GM23338 (cell line): ENCODE measurements around the gene EYA2. TPM values are rescaled to one million over a fixed set of nuclear protein-coding genes. Genes with fewer than 3 reads are reported as not detected.

Source experiments
- ATAC-seq: fragments of 200-7000 bp; cut with Tn5 transposase; 3 replicates; pipeline ENCODE4 v1.9.1; 2020
- DNase-seq: peaks from one replicate; pipeline ENCODE4 v3.0.0-alpha.2; 2015; ENCODE audit warnings: low spot score
- H2AFZ ChIP-seq: fragments of 200-600 bp; sonication (generic); 2 replicates; pipeline ENCODE4 v1.8.0; 2016; ENCODE audit warnings: antibody characterized with exemption, mild to moderate bottlenecking, moderate library complexity
- H3F3A ChIP-seq: fragments of 200-600 bp; sonication (generic); replicated peaks from 2 replicates; pipeline ENCODE4 v1.8.0; 2017; ENCODE audit warnings: antibody characterized with exemption, mixed run types, low read depth
- H3K27ac ChIP-seq: fragments of 200-600 bp; sonication (generic); 2 replicates; pipeline ENCODE4 v1.6.1; 2016; ENCODE audit warnings: low read depth
- H3K27me3 ChIP-seq: fragments of 200-600 bp; sonication (generic); 2 replicates; pipeline ENCODE4 v1.8.0; 2016; ENCODE audit warnings: mild to moderate bottlenecking, mixed run types, moderate library complexity; ENCODE audit not compliant: insufficient read depth
- H3K36me3 ChIP-seq: fragments of 200-600 bp; sonication (generic); 2 replicates; pipeline ENCODE4 v1.8.0; 2016; ENCODE audit warnings: mild to moderate bottlenecking; ENCODE audit not compliant: insufficient read depth
- H3K4me1 ChIP-seq: fragments of 200-600 bp; sonication (generic); 2 replicates; pipeline ENCODE4 v1.8.0; 2016; ENCODE audit warnings: mild to moderate bottlenecking, moderate library complexity; ENCODE audit not compliant: insufficient read depth
- H3K4me2 ChIP-seq: fragments of 200-600 bp; sonication (generic); 2 replicates; pipeline ENCODE4 v1.7.1; 2017; ENCODE audit warnings: mixed run types
- H3K4me3 ChIP-seq: fragments of 200-600 bp; sonication (generic); 2 replicates; pipeline ENCODE4 v1.6.1; 2016; ENCODE audit warnings: mixed run types
- H3K79me2 ChIP-seq: fragments of 200-600 bp; sonication (generic); replicated peaks from 2 replicates; pipeline ENCODE4 v1.8.0; 2017; ENCODE audit warnings: mild to moderate bottlenecking; ENCODE audit not compliant: insufficient read depth
- H3K9me2 ChIP-seq: fragments of 200-600 bp; sonication (generic); 2 replicates; pipeline ENCODE4 v1.8.0; 2017; ENCODE audit not compliant: insufficient read depth
- H4K20me1 ChIP-seq: fragments of 200-600 bp; sonication (generic); replicated peaks from 2 replicates; pipeline ENCODE4 v1.8.0; 2017; ENCODE audit warnings: mild to moderate bottlenecking; ENCODE audit not compliant: insufficient read depth
- H3K27ac Mint-ChIP-seq: 2 replicates; pipeline ENCODE4 v1.8.0; 2020; ENCODE audit warnings: inconsistent platforms, mild to moderate bottlenecking, moderate library complexity, mixed read lengths
- H3K27me3 Mint-ChIP-seq: 3 replicates; pipeline ENCODE4 v1.8.0; 2022; ENCODE audit warnings: low read depth, mild to moderate bottlenecking, moderate library complexity, mixed read lengths, inconsistent platforms; ENCODE audit not compliant: insufficient read depth, poor library complexity
- H3K36me3 Mint-ChIP-seq: 3 replicates; pipeline ENCODE4 v1.8.0; 2021; ENCODE audit warnings: low read depth, mild to moderate bottlenecking, inconsistent platforms, moderate library complexity, mixed read lengths
- H3K4me1 Mint-ChIP-seq: 3 replicates; pipeline ENCODE4 v1.8.0; 2020; ENCODE audit warnings: mild to moderate bottlenecking, inconsistent platforms, mixed read lengths
- H3K4me3 Mint-ChIP-seq: 3 replicates; pipeline ENCODE4 v1.8.0; 2021; ENCODE audit warnings: moderate library complexity, mild to moderate bottlenecking, inconsistent platforms, mixed read lengths
- H3K9me3 Mint-ChIP-seq: 3 replicates; pipeline ENCODE4 v1.8.0; 2020; ENCODE audit warnings: moderate library complexity, mild to moderate bottlenecking, inconsistent platforms, mixed read lengths
- CREB1 ChIP-seq: fragments of 250-450 bp; sonication (Bioruptor Pico); IDR thresholded peaks from 2 replicates; pipeline ENCODE4 v1.5.0; 2020; ENCODE audit warnings: low read depth, mild to moderate bottlenecking, moderate library complexity
- CTCF ChIP-seq, 2 experiments: fragments of 200-600 bp in 1 of 2; sonication (generic) in 1 of 2; conservative IDR thresholded peaks; 2 replicates each; pipeline versions ENCODE4 v1.5.1 to v1.6.1; 2016 to 2017; ENCODE audit warnings: antibody characterized with exemption in 2 of 2, low read depth in 2 of 2, mild to moderate bottlenecking in 2 of 2, moderate library complexity in 1 of 2
- EZH2 ChIP-seq: fragments of 200-600 bp; sonication (generic); IDR thresholded peaks from one replicate; pipeline ENCODE4 v1.8.0; 2017; ENCODE audit warnings: antibody characterized with exemption, mild to moderate bottlenecking, low read depth; ENCODE audit not compliant: unreplicated experiment
- EZH2phosphoT487 ChIP-seq: fragments of 200-600 bp; sonication (generic); IDR thresholded peaks from one replicate; pipeline ENCODE4 v1.8.1; 2018; ENCODE audit warnings: antibody characterized with exemption; ENCODE audit not compliant: unreplicated experiment
- JUNB ChIP-seq: IDR thresholded peaks from one replicate; pipeline ENCODE4 v1.6.1; 2016; ENCODE audit warnings: antibody characterized with exemption; ENCODE audit not compliant: unreplicated experiment
- NANOG ChIP-seq: IDR thresholded peaks from 2 replicates; pipeline ENCODE4 v1.6.1; 2016; ENCODE audit warnings: antibody characterized with exemption, borderline replicate concordance
- POLR2AphosphoS5 ChIP-seq: IDR thresholded peaks from 2 replicates; pipeline ENCODE4 v1.6.1; 2016; ENCODE audit warnings: antibody characterized with exemption, low read depth
- REST ChIP-seq: IDR thresholded peaks from one replicate; pipeline ENCODE4 v1.6.1; 2018; ENCODE audit warnings: antibody characterized with exemption; ENCODE audit not compliant: unreplicated experiment
- STAT1 ChIP-seq: IDR thresholded peaks from one replicate; pipeline ENCODE4 v1.6.1; 2016; ENCODE audit warnings: antibody characterized with exemption; ENCODE audit not compliant: unreplicated experiment
- ZNF331 ChIP-seq: fragments of 250-450 bp; sonication (Bioruptor Pico); IDR thresholded peaks from 2 replicates; pipeline ENCODE4 v1.5.0; 2020; ENCODE audit warnings: low read depth, mild to moderate bottlenecking, moderate library complexity
- polyA plus RNA-seq: library from polyadenylated mRNA; unstranded; fragments of >200 nt; fragmentation: Nextera tagmentation; extraction: Ambion mirVana; gene quantifications from 2 replicates; pipeline ENCODE4 v1.2.1, GENCODE V29; 2016
- total RNA-seq: library from RNA; depleted of rRNA; stranded (reverse); fragments of >200 nt; shearing (Covaris generic); gene quantifications from 2 replicates; pipeline ENCODE4 v1.2.3, GENCODE V29; 2014
- TF ChIP-seq, protein P1 (sequence below): IDR thresholded peaks from 2 replicates; pipeline ENCODE4 v1.6.1; 2016; ENCODE audit warnings: antibody characterized with exemption
- TF ChIP-seq, protein P2 (sequence below): fragments of 250-450 bp; sonication (Bioruptor Pico); IDR thresholded peaks from 2 replicates; pipeline ENCODE4 v1.5.0; 2020; ENCODE audit warnings: mild to moderate bottlenecking, moderate library complexity

Gene EYA2
- total and polyA plus RNA-seq, 2 experiments from 2014 or later: 0.50 to 0.56 TPM

- no peaks in the 10 kb centered on the region; the same call in 2 of the 3 replicates for H3K36me3 Mint-ChIP-seq
- no peak overlapping the region for H3K27ac Mint-ChIP-seq
Measured at GRCh38 chr20:47004179-47004578, 109.5 kb downstream of the EYA2 start.

More at GRCh38 chr20:47004179-47004578, 109.5 kb downstream of the EYA2 start:
- TF ChIP-seq, protein P1, sequence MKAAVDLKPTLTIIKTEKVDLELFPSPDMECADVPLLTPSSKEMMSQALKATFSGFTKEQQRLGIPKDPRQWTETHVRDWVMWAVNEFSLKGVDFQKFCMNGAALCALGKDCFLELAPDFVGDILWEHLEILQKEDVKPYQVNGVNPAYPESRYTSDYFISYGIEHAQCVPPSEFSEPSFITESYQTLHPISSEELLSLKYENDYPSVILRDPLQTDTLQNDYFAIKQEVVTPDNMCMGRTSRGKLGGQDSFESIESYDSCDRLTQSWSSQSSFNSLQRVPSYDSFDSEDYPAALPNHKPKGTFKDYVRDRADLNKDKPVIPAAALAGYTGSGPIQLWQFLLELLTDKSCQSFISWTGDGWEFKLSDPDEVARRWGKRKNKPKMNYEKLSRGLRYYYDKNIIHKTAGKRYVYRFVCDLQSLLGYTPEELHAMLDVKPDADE: no peak
- TF ChIP-seq CTCF (conservative IDR thresholded peaks at IDR 0.05; ENCODE audit: low read depth in 2 of 2) (no peak), STAT1 (no peak), CREB1 (no peak), POLR2AphosphoS5 (no peak), JUNB (no peak), EZH2 (no peak), ZNF331 (CRISPR knock-in tag) (no peak), EZH2phosphoT487 (no peak), NANOG (no peak), REST (no peak)
- TF ChIP-seq, protein P2, sequence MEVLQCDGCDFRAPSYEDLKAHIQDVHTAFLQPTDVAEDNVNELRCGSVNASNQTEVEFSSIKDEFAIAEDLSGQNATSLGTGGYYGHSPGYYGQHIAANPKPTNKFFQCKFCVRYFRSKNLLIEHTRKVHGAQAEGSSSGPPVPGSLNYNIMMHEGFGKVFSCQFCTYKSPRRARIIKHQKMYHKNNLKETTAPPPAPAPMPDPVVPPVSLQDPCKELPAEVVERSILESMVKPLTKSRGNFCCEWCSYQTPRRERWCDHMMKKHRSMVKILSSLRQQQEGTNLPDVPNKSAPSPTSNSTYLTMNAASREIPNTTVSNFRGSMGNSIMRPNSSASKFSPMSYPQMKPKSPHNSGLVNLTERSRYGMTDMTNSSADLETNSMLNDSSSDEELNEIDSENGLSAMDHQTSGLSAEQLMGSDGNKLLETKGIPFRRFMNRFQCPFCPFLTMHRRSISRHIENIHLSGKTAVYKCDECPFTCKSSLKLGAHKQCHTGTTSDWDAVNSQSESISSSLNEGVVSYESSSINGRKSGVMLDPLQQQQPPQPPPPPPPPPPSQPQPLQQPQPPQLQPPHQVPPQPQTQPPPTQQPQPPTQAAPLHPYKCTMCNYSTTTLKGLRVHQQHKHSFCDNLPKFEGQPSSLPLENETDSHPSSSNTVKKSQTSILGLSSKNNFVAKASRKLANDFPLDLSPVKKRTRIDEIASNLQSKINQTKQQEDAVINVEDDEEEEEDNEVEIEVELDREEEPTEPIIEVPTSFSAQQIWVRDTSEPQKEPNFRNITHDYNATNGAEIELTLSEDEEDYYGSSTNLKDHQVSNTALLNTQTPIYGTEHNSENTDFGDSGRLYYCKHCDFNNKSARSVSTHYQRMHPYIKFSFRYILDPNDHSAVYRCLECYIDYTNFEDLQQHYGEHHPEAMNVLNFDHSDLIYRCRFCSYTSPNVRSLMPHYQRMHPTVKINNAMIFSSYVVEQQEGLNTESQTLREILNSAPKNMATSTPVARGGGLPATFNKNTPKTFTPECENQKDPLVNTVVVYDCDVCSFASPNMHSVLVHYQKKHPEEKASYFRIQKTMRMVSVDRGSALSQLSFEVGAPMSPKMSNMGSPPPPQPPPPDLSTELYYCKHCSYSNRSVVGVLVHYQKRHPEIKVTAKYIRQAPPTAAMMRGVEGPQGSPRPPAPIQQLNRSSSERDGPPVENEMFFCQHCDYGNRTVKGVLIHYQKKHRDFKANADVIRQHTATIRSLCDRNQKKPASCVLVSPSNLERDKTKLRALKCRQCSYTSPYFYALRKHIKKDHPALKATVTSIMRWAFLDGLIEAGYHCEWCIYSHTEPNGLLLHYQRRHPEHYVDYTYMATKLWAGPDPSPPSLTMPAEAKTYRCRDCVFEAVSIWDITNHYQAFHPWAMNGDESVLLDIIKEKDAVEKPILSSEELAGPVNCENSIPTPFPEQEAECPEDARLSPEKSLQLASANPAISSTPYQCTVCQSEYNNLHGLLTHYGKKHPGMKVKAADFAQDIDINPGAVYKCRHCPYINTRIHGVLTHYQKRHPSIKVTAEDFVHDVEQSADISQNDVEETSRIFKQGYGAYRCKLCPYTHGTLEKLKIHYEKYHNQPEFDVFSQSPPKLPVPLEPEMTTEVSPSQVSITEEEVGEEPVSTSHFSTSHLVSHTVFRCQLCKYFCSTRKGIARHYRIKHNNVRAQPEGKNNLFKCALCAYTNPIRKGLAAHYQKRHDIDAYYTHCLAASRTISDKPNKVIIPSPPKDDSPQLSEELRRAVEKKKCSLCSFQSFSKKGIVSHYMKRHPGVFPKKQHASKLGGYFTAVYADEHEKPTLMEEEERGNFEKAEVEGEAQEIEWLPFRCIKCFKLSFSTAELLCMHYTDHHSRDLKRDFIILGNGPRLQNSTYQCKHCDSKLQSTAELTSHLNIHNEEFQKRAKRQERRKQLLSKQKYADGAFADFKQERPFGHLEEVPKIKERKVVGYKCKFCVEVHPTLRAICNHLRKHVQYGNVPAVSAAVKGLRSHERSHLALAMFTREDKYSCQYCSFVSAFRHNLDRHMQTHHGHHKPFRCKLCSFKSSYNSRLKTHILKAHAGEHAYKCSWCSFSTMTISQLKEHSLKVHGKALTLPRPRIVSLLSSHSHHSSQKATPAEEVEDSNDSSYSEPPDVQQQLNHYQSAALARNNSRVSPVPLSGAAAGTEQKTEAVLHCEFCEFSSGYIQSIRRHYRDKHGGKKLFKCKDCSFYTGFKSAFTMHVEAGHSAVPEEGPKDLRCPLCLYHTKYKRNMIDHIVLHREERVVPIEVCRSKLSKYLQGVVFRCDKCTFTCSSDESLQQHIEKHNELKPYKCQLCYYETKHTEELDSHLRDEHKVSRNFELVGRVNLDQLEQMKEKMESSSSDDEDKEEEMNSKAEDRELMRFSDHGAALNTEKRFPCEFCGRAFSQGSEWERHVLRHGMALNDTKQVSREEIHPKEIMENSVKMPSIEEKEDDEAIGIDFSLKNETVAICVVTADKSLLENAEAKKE (CRISPR knock-in tag): no peak
- Histone ChIP-seq H3K36me3 (no peaks in the 10 kb centered on the region), H4K20me1 (no peaks in the 10 kb centered on the region), H3K79me2 (no peaks in the 10 kb centered on the region), H3F3A (no peaks in the 10 kb centered on the region), H2AFZ (no peak overlapping the region), H3K27me3 (no peaks in the 10 kb centered on the region), H3K27ac (no peak overlapping the region), H3K9me2 (no peaks in the 10 kb centered on the region), H3K4me2 (no peak overlapping the region), H3K4me1 (peaks cover under 1% of the 10 kb centered on the region; the same call in 1 of the 2 replicates), H3K4me3 (no peak overlapping the region)
- Mint-ChIP-seq H3K27me3 (peaks cover 4% of the 10 kb centered on the region), H3K9me3 (peaks cover 9% of the 10 kb centered on the region; the same call in 1 of the 3 replicates), H3K4me3 (no peak overlapping the region), H3K4me1 (no peaks in the 10 kb centered on the region; the same call in 2 of the 3 replicates)
- ATAC-seq (no peak), DNase-seq (no peak)
